HCT116 (cell line): ENCODE results near the gene NOTCH4. TPM values are rescaled to one million over a fixed set of nuclear protein-coding genes. Genes with fewer than 3 reads are reported as not detected.

Source experiments
- ATAC-seq: fragments of 200-7000 bp; cut with Tn5 transposase; 2 replicates; pipeline ENCODE4 v1.9.1; 2020; ENCODE audit warnings: mild to moderate bottlenecking, moderate library complexity
- BruUV-seq: library from RNA; stranded (reverse); fragments of 400-500 nt; replicated peaks from 2 replicates; lab custom pipeline; 2021; lab: Mats Ljungman, UMichigan
- CTCF ChIA-PET: fragments of 300-600 bp; sonication (Branson Sonifier 250); formaldehyde crosslinking; loops from one replicate; lab custom pipeline; 2021; ENCODE audit warnings: antibody characterized with exemption; lab: Charles Lee
- POLR2A ChIA-PET: fragments of 300-600, 350-600 bp; sonication (Branson Sonifier 250); formaldehyde crosslinking; loops from one replicate; lab custom pipeline; 2021; ENCODE audit warnings: antibody characterized with exemption; lab: Charles Lee
- RAD21 ChIA-PET, 2 experiments: fragments of 300-600 bp; sonication (Branson Sonifier 250); formaldehyde crosslinking; loops; one replicate each; lab custom pipeline; 2023; ENCODE audit warnings: low total read pairs in 2 of 2; ENCODE audit not compliant: uncharacterized antibody in 2 of 2, unreplicated experiment in 2 of 2, low non-redundant PET in 1 of 2; lab: Charles Lee
- DNase-seq: peaks from one replicate; pipeline ENCODE4 v3.0.0-alpha.2; 2010; ENCODE audit warnings: low read depth, low spot score
- H2AFZ ChIP-seq: fragments of 200-600 bp; shearing (Covaris generic), sonication (generic); 2 replicates; pipeline ENCODE4 v1.6.1; 2017; ENCODE audit warnings: low read depth, mixed run types, mixed read lengths, antibody characterized with exemption, low read length; ENCODE audit not compliant: poor library complexity, severe bottlenecking
- H3K27ac ChIP-seq: 2 replicates; pipeline ENCODE4 v1.5.1; 2012; ENCODE audit warnings: low read depth, low read length
- H3K27me3 ChIP-seq: fragments of 200-600 bp; sonication (generic); 2 replicates; pipeline ENCODE4 v1.6.1; 2016; ENCODE audit warnings: mixed run types, low read length, mixed read lengths; ENCODE audit not compliant: insufficient read depth
- H3K36me3 ChIP-seq, 2 experiments: fragments of 200-500 bp in 1 of 2; fragments of 200-600 bp in 1 of 2; sonication (Bioruptor generic) in 1 of 2; sonication (generic) in 1 of 2; 2 replicates each; pipeline versions ENCODE4 v1.5.1 to v1.6.1; 2014 to 2016; ENCODE audit warnings: low read length in 2 of 2, inconsistent platforms in 1 of 2, mixed read lengths in 1 of 2, mixed run types in 1 of 2; ENCODE audit not compliant: insufficient read depth in 2 of 2, control insufficient read depth in 1 of 2
- H3K4me1 ChIP-seq, 2 experiments: fragments of 200-600 bp in 1 of 2; sonication (generic) in 1 of 2; 2 replicates each; pipeline versions ENCODE4 v1.5.1 to v1.6.1; 2012 to 2017; ENCODE audit warnings: low read length in 2 of 2, inconsistent platforms in 1 of 2, mild to moderate bottlenecking in 1 of 2, mixed read lengths in 1 of 2, mixed run types in 1 of 2, moderate library complexity in 1 of 2; ENCODE audit not compliant: insufficient read depth in 2 of 2, control insufficient read depth in 1 of 2
- H3K4me2 ChIP-seq: fragments of 200-600 bp; sonication (generic); 2 replicates; pipeline ENCODE4 v1.6.1; 2017; ENCODE audit warnings: mixed run types, low read length, mixed read lengths
- H3K4me3 ChIP-seq, 2 experiments: fragments of 200-600 bp in 1 of 2; sonication (generic) in 1 of 2; replicated peaks in 1 of 2; 2 replicates each; pipeline ENCODE4 v1.5.1; 2011 to 2016; ENCODE audit warnings: low read length in 2 of 2, control low read depth in 1 of 2, low read depth in 1 of 2, mild to moderate bottlenecking in 1 of 2, mixed read lengths in 1 of 2, mixed run types in 1 of 2
- H3K79me2 ChIP-seq: fragments of 200-600 bp; sonication (generic); 2 replicates; pipeline ENCODE4 v1.6.1; 2017; ENCODE audit warnings: mild to moderate bottlenecking, mixed run types, low read length, moderate library complexity, mixed read lengths; ENCODE audit not compliant: insufficient read depth
- H3K9ac ChIP-seq: fragments of 200-600 bp; sonication (generic); 2 replicates; pipeline ENCODE4 v1.6.1; 2016; ENCODE audit warnings: low read length, mixed read lengths
- H3K9me2 ChIP-seq: fragments of 200-600 bp; sonication (generic), shearing (Covaris generic); 2 replicates; pipeline ENCODE4 v1.6.1; 2017; ENCODE audit warnings: mixed run types, mild to moderate bottlenecking, moderate library complexity; ENCODE audit not compliant: insufficient read depth
- H3K9me3 ChIP-seq, 2 experiments: fragments of 200-500 bp in 1 of 2; fragments of 200-600 bp in 1 of 2; sonication (Bioruptor generic) in 1 of 2; sonication (generic) in 1 of 2; 2 replicates each; pipeline ENCODE4 v1.6.1; 2014 to 2017; ENCODE audit warnings: low read length in 2 of 2, mixed read lengths in 2 of 2, inconsistent platforms in 1 of 2, low read depth in 1 of 2, mild to moderate bottlenecking in 1 of 2, mixed run types in 1 of 2, moderate library complexity in 1 of 2; ENCODE audit not compliant: control insufficient read depth in 1 of 2, insufficient read depth in 1 of 2
- H4K20me1 ChIP-seq: fragments of 200-600 bp; sonication (generic), shearing (Covaris generic); 2 replicates; pipeline ENCODE4 v1.6.1; 2017; ENCODE audit warnings: mixed run types, mild to moderate bottlenecking, moderate library complexity; ENCODE audit not compliant: insufficient read depth
- ATF3 ChIP-seq: IDR thresholded peaks from 2 replicates; pipeline ENCODE4 v1.6.1; 2012
- EZH2phosphoT487 ChIP-seq: fragments of 200-600 bp; IDR thresholded peaks from 2 replicates; pipeline ENCODE4 v1.6.1; 2018; ENCODE audit warnings: antibody characterized with exemption, borderline replicate concordance
- JUND ChIP-seq: IDR thresholded peaks from 2 replicates; pipeline ENCODE4 v1.6.1; 2012
- RAD21 ChIP-seq: IDR thresholded peaks from 2 replicates; pipeline ENCODE4 v1.6.1; 2012; ENCODE audit warnings: low read depth, mild to moderate bottlenecking
- SP1 ChIP-seq: IDR thresholded peaks from 2 replicates; pipeline ENCODE4 v1.6.1; 2012; ENCODE audit warnings: low read depth
- intact Hi-C: fragments of 100-400 bp; cut with micrococcal nuclease; formaldehyde crosslinking; loops from 2 replicates; pipeline ENCODE4 v1.10.0; 2022
- total RNA-seq: library from RNA; stranded (reverse); gene quantifications from one replicate; pipeline ENCODE4 v1.2.1, GENCODE V29; 2021; ENCODE audit not compliant: unreplicated experiment

Gene NOTCH4
- total RNA-seq, 1 experiment from 2014 or later, result 0.81 TPM

- intact Hi-C loops, result no loop called here
- no peak overlapping the region for H3K4me3 ChIP-seq
- no TSS peak for BruUV-seq
- H3K9me3 ChIP-seq, result no peaks in the 10 kb centered on the region
- H4K20me1 ChIP-seq, result no peaks in the 10 kb centered on the region
- H3K36me3 ChIP-seq, result no peaks in the 10 kb centered on the region
- no peak overlapping the region for H3K4me2 ChIP-seq
- H3K79me2 ChIP-seq, result no peaks in the 10 kb centered on the region
- no peaks in the 10 kb centered on the region for H3K4me1 ChIP-seq
- no peak for DNase-seq
- no peak overlapping the region for H3K27ac ChIP-seq
- POLR2A ChIA-PET, result no interaction called here
- no peak for ATAC-seq
- H2AFZ ChIP-seq, result no peak overlapping the region
- no peaks in the 10 kb centered on the region for H3K27me3 ChIP-seq
- RAD21 ChIA-PET, result no interaction called here
- TF ChIP-seq EZH2phosphoT487 (no peak), JUND (no peak)
- H3K9ac ChIP-seq, result no peak overlapping the region
- H3K9me2 ChIP-seq, result no peaks in the 10 kb centered on the region
- CTCF ChIA-PET, result no interaction called here
These were observed 6.9 kb downstream of the NOTCH4 start for GRCh38 chr6:32216998-32217397.

DNA sequence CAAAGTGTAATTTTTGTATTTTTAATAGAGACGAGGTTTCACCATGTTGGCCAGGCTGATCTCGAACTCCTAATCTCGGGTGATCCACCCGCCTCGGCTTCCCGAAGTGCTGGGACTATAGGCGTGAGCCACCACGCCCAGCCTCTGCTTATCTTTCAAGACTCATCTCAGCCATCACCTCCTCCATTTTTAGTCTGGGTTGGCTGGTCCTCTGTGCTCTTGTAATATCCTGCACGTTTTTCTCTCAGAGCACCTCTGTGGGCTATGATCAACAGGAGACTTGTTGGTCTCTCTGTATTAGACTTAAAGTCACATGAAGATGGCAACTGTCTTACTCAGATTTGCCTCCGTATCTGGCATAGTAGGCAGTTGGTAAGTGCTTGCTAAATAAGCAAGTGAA, 7.6 kb downstream of the NOTCH4 start:
- no peak overlapping the region for H3K4me2 ChIP-seq
- no peaks in the 10 kb centered on the region for H3K9me2 ChIP-seq
- RAD21 ChIA-PET, result no interaction called here
- intact Hi-C loops, result no loop called here
- DNase-seq, result no peak
- no peaks in the 10 kb centered on the region for H3K36me3 ChIP-seq
- no peaks in the 10 kb centered on the region for H3K79me2 ChIP-seq
- no peaks in the 10 kb centered on the region for H3K4me1 ChIP-seq
- H3K27ac ChIP-seq, result no peak overlapping the region
- no peaks in the 10 kb centered on the region for H4K20me1 ChIP-seq
- no peak for TF ChIP-seq ATF3
- TF ChIP-seq SP1, result no peak
- TF ChIP-seq RAD21, result no peak
- TF ChIP-seq EZH2phosphoT487, result no peak
- no peaks in the 10 kb centered on the region for H3K27me3 ChIP-seq
- H3K9me3 ChIP-seq, result no peaks in the 10 kb centered on the region
- CTCF ChIA-PET, result no interaction called here
- no peak overlapping the region for H3K4me3 ChIP-seq
- no peak overlapping the region for H3K9ac ChIP-seq
- ATAC-seq, result no peak
- BruUV-seq, result no TSS peak
- POLR2A ChIA-PET, result no interaction called here
- H2AFZ ChIP-seq, result no peak overlapping the region
